ENCODE data around the gene PLA2G4D.
A peak's percentile ranks its signal among the peaks of the same experiment; 100 is the strongest.

GRCh38 chr15:42059661-42060476, 34.5 kb downstream of the PLA2G4D start:
- TF ChIP-seq, protein P1, sequence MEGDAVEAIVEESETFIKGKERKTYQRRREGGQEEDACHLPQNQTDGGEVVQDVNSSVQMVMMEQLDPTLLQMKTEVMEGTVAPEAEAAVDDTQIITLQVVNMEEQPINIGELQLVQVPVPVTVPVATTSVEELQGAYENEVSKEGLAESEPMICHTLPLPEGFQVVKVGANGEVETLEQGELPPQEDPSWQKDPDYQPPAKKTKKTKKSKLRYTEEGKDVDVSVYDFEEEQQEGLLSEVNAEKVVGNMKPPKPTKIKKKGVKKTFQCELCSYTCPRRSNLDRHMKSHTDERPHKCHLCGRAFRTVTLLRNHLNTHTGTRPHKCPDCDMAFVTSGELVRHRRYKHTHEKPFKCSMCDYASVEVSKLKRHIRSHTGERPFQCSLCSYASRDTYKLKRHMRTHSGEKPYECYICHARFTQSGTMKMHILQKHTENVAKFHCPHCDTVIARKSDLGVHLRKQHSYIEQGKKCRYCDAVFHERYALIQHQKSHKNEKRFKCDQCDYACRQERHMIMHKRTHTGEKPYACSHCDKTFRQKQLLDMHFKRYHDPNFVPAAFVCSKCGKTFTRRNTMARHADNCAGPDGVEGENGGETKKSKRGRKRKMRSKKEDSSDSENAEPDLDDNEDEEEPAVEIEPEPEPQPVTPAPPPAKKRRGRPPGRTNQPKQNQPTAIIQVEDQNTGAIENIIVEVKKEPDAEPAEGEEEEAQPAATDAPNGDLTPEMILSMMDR (IDR thresholded peaks at IDR 0.05), result peak in 1 of 3 donors; percentile 58
- TF ChIP-seq POLR2A (IDR thresholded peaks at IDR 0.05), result no peak
